ENCODE results near the gene SLC6A18.

Gene SLC6A18

DNA sequence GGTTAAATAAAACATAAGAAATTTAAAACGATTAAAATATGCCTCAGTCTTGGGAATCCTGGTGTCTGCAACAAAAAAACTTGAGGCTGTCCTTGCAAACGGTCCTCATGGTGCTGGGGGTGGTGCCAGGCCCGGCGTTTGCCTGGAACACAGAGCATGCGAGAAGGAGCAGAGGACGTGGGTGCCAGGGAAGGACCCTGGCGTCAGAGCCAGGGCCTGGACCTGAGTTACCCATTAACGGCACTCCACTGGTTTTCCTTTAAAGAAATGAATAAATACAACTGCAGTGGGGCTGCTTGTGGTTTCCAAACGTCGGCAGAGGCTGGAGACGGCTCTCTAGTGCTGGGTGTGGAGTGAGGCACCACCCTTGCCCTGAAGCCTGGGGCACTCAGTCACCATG lies at the start of gene SLC6A18:
Gene SLC6A18, plus strand, starts transcription at position 301 of the 400 bp plus-strand sequence. Its CDS starts 97 bp downstream, at position 398.
- DNase-seq: no peak

DNA sequence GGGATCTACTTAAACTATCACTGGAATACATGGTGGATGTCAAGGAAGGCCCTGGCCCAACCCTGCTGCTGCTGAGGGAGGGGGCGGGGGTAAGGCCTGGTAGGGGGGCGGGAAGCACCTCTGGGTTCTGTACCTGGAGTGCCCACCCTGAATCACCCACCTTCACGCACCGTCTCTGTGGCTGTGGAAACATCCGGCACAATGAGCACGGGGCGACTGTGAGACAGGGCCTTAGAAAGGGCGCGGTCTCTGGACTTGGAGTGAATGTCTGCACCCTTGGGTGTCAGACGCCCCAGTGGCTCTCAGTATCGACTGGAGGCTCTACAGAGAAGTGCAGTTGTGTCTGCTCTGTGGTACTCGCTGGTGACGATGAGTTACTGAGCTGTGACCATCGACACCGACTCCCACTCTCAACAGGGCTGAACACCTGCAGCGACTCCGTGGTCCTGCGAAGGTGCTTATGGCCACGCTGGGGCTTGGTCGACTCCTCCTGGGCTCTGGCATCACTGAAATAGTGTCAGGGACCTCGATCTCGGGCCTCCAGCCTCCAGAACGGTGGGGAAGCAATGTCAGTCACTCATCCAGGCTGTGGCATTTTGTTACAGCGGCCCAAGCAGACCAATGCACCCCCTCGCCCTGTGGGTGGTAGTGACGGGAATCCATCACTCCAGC lies 49.2 kb upstream of the SLC6A18 start:
- no peak for DNase-seq

DNA sequence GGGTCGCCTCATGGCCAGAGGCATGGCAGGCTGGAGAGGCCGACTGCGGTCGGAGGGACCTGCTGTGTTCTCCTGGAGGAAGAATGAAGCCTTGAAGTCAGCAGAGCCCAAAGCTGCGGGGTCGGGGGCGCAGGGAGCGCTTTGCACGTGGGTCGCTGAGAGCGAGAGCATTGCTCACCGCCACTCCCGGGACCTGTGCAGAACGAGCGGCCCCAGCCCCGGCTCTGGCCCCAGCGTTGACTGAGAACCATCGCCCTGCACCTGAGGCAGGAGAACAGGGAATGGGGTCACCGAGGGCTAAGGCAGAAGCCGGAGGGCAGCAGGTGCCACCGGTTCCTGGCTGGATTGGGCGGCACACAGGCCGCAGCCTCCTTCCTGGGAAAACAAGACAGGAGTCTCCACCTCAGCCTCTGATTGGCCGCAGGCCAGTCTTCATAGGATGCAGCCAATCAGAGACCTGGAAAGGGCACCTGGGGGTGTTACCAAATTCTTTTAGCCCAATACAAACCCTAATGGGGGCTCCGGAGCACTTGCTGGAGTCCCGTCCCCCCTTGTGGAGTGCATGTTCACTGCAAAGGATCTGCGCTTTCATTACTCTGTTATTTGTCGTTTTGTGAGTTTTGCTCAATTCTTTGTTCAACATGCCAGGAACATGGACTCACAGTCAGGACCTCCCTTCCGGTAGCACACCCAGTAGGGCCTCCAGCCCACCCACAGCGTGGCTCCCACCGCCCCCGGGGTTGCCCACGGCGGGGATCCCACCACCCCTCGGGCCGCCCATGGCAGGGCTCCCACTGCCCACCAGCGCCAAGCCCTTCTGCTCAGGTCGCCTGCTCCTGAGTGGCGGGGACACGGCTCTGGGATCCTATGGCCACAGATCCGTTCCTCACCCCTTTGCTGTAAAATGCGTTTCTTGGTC lies 48.4 kb upstream of the SLC6A18 start:
- DNase-seq: no peak

DNA sequence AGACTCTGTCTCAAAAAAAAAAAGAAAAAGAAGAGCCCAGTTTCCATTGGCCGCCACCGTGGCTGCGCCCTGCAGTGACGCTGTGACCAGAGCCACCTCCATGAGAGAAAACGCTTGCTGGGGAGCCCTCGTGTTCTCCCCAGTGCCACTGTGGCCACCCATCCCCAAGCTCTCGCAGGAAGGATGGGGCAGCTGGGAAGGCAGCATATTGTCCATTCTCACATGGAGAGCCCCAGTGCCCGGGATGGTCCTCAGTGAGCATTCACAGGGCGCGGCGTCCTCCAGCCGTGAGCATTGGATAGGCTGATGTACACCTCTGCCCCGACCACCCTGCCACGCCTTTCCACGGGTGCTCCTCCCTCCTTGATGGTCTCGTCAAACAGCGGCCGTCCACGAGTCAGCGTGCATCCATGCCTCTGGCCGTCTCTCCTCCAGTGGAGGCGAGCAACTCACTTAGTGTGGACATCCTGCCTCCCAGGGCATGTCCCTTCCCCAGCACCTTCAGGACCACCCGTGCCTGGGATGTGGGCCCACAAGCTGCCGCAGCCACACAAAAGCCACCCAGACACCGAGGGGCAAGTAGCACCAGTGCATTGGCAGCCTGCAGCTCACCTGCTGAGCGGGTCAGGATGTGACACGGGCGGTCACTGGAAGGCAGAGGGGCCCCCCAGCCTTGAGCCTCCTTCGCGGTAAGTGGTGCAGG lies 47.2 kb upstream of the SLC6A18 start:
- no peak for DNase-seq

- DNase-seq: no peak
These were observed 46.4 kb upstream of the SLC6A18 start for GRCh38 chr5:1178529-1179382.

GRCh38 chr5:1179383-1179715 lies 45.8 kb upstream of the SLC6A18 start:
- no peak for DNase-seq

GRCh38 chr5:1180096-1180495 lies 45.1 kb upstream of the SLC6A18 start:
- DNase-seq: no peak

DNA sequence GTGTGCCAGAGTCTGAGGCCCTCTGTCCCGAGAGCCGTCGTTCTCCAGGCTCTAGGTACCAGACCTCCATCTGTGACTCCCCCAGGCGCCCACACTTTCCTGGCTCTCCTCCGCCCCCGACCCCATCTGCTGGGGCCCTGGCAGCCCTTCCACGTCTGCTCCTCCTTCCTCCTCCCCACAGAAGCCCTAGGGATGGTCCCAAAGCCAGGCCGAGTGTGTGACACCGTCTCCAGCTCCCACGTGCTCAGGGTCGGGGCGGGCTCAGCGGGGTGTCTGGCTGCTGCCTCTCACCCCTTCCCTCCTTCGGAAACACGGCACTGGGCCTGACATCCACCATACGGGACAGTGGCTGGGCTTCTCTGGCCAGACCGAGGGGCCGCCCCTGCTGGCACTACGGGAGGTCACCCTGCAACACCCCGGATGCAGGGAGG lies 44.3 kb upstream of the SLC6A18 start:
- no peak for DNase-seq

DNA sequence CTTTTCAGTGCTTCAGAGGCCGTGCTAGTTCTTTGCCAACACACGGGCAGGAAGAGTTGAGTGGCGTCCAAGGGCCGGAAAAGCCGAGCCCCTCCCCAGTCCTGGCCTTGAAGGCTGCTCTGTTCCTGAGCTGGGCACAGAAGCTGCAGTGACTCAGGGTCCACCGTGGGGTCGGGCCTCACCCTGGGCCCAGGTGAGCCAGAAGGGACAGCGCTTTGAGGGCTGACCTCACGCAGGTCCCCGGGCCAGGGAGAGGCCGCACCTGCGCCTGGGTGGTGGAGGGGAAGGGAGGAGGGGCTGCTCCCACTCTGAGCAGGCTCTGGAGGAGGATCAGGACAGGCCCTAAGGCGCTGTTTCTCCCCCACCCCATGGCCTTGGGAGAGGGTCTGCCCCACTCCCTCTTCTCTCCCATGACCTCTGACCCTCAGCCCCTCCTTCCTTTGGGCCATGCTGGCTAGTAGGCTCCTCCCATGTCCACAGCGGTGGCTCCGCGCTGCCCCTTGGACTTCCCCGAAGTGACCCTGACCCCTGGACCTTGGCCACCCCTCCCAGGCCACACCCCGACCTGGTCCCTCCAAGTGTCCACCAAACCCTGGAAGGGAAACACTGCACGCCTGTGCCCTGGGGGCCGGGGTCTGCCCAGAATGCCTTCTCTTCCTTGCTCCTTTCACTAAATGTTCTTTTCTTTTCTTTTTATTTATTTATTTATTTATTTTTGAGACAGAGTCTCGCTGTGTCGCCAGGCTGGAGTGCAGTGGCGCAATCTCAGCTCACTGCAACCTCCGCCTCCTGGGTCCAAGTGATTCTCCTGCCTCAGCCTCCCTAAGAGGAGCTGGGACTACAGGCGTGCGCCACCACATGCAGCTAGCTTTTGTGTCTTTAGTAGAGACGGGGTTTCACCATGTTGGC lies 43.5 kb upstream of the SLC6A18 start:
- DNase-seq: no peak

DNA sequence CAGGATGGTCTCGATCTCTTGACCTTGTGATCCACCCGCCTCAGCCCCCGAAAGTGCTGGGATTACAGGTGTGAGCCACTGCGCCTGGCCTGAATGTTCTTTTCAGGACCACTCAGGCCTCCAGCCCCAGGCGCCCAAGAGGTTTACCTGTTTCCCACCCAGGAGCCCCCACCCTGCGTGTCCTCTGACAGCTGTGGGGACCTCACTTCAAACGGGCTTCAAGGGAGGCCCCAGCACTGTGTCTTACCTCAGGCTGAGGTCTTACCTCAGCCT lies 42.9 kb upstream of the SLC6A18 start:
- DNase-seq: no peak

- DNase-seq: no peak
These were observed 42.4 kb upstream of the SLC6A18 start for GRCh38 chr5:1182633-1183423.

DNA sequence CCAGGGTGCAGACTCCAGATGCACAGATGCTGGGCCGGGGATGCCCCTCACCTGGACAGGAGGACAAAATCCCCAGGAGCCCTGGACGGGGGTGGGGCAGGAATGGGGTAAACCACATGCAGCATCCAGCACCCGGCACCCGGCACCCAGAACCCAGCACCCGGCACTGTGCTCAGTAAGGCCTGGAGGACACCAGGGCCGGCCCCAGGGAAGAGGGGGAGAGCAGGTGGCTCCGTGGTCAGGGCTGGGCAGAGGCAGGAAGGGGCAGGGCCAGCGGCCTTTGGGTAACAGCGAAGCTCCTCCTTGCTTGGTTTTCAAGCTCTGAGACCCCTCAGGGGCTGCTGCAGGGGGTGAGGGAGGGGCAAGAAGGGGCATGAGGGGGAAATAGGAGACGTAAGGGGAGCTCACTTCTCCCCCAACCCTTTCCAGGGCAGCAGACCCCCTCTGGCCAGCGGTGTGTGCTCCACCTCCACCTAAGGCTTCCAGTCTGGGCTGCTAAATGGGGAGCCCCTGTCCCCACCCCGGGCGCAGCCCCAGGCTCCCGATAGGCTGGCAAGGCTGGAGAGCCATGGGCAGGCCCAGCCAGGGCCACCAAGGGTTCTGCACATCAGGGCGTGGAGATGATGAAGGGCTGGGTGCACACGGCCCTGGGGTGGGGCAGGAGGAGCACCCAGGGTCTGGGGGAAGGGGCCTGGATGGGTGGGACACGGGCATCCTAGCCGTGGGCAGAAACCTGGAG lies 41.6 kb upstream of the SLC6A18 start:
- no peak for DNase-seq

DNA sequence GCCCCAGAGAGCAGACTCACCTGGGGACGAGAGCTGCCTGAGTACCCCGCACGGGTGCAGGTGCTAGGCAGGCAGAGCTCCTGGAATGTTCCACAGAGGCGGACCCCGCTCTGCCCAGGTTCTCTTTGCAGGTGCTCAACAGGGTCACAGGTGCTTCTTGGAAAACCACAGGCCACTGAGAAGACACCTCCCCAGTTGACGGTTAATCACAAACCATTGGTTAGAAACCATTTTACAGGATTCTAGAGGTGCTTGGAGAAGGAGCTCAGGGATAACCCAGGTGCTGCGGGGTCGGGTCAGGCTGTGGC lies 41.1 kb upstream of the SLC6A18 start:
- no peak for DNase-seq

DNA sequence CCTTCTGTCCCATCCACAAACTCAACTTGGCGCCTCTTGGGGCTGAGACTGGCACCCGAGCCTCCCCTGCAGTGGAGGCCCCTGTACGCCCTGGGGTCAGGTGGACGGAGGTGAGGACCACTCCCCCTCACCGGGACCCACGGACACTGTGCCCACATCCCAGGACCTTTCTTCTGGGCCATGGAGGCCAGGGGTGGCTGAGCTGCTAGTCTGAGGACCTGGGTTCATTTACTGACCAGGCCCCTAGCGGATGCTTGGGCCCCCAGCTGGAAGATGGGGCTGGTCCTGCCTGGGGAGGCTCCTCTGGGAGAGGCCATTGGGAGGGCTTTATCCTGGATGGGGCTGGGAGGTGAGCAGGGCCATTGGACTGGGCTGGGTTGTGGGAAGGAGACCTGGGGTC lies 40.7 kb upstream of the SLC6A18 start:
- DNase-seq: no peak

DNA sequence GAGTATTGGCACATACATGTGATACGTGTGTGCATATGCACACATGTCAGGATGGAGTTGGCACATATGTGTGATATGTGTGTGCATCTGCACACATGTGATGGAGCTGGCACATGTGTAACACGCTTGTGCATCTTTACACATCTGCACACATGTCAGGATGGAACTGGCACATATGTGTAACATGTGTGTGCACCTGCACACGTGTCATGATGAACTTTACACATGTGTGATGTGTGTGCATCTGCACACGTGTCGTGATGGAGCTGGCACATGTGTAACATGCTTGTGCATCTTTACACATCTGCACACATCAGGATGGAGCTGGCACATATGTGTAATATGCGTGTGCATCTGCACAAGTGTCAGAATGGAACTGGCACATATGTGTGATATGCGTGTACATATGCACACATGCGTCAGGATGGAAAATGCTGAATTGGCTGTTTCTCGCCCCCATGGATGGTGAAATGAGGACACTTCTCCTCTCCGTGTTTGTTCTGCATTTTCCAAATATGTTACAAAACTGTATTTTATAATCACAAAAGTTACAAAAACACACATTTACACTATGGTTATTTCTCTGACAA lies 40.0 kb upstream of the SLC6A18 start:
- DNase-seq: no peak

DNA sequence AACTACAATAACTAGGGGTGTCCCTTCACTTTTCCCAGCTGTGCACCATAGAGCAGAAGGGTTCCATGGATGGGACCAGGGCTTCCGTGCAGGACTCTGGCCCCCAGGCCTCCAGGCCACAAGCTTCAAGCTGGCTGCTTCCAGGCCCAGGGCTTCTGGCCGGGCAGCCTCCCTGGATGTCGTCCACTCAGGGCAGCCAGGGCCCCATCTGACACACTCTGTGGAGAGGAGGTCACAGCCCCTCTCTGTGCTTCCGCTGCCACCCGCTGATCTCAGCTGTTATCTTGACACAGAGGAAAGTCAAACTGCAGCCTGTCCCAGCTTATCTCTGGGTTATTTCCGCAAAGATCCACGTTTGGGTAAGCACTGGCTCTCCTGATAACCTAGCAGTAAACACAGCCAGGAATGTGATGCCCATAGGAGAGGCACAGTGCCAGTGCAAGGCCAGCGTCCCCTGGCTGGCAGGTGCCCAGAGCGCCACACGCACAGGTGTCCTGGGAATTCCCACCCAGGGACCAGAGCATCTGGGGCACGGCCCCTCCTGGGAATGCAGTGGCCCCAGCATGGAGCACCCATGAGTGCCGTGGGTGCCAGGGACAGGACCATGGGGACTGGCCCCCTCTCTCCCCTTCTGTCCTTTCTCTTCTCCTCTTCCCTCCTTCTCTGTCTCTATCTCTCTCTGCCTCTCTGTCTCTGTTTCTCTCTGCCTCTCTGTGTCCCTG lies 39.4 kb upstream of the SLC6A18 start:
- DNase-seq: no peak

DNA sequence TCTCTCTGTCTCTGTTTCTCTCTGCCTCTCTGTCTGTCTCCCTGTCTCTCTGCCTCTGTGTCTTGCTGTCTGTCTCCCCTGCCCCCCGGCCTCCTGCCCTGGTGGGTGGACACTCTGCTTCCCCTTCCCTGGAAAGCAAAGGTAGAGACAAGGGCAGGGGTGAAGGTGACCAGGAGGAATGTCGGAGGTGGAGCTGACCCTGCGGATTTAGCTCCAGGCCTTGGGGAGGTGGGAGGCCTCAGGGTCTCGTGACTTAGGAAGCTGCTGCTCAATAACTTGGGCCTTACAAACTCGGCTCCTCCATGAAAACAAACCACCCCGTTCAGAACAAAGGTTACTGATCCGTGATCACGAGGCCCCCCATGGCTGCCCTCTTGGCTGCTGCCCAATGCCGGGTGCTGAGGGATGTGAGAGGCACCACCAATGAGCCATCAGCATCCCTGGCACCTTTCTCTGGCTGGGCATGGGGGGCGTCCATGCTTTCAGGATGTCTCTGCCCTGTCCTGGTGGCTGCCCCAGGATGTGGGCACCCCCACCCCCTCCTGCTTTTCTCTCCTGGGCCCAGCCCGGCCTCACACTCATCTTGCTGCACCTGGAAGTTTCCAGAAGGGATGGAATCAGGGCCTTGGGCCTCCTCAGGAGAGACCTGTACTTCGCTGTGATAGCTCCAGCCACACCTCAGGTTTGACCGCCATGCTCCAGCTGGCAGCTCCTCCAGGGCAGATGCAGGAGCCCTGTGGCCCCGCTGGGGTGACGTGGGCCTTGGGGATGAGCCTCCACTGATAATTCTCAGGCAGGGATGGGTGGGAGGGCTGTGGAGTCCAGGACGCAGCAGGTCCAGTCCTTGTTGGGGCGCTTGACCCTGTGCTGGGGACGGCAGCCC lies 38.6 kb upstream of the SLC6A18 start:
- DNase-seq: no peak

DNA sequence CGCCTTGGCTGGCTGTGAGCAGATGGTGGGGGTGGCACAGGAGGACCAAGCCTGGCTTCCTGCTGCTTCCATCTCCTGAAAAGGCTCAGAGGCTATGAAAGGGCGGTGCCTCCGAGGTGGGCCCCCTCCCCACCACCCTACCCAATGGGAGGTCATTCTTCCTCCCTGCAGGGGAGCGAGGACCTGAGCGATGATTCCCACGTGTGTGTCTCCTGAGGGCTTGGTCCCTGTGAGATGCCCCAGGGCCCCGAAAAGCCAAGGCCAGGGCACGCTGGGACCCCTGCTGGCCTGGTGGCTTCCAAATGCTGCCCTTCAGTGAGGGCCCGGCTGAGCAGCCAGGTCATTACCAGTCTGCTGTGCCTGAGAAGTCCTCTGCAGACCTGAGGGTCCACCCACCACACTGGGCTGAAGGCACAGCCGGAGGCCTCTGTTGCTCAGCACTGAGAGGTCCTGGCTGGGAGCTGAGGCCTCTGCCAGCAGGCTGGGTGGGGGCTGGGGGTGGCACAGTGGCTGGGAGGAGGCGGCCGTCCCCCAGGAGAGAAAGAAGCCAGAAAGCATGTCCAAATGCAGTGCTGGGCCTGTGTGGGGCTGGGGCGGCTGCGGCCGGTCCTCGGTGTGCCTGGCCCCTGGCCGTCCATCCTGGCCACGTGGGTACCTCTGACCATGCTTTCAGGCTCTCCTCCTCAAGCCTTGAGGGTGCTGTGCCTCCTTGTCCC lies 37.8 kb upstream of the SLC6A18 start:
- no peak for DNase-seq
